Vagina (tissue), 2 donors: ENCODE results near the gene CDC14B.

ENCODE experiments used
- POLR2AphosphoS5 ChIP-seq, 2 donors: sonication (generic); formaldehyde crosslinking; IDR thresholded peaks; one replicate each; pipeline ENCODE4 v1.9.0; 2017; ENCODE audit warnings: antibody characterized with exemption in 2 of 2, mild to moderate bottlenecking in 2 of 2, low read depth in 1 of 2; ENCODE audit not compliant: insufficient read depth in 1 of 2
- TF ChIP-seq, protein P1 (sequence below), 3 experiments: fragments of 450-650 bp in 2 of 3; fragments of 200-600 bp in 1 of 3; sonication (generic) in 1 of 3; IDR thresholded peaks; one replicate each; pipeline ENCODE4 v1.5.1; 2017 to 2019; ENCODE audit warnings: antibody characterized with exemption in 3 of 3, mild to moderate bottlenecking in 2 of 3, moderate library complexity in 2 of 3

DNA sequence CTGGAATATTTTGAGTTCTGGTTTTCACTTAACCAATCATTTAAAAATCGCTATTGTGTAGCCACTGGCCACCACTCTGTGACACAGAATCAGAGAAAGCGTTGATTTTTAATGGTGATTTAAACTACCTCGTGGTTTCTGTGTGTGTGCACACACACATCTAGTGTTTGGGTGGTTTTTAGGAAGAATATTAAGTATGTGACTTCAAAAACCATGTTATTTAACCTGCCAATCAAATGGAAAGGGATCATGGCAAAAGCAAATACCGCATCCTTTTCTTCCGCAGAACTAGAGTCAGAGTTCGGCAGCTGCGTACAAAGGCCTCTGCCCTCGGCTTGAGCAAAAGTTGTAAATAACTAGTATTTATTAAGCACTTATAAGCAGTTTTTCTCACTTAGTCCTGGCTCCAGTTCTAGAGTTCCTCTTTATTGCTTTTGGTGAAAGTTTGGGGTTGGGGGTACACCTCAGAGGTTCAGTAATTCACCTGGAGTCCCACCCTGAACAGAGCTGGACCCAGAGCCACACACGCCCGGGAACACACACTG is 129.0 kb downstream of the CDC14B start:
- TF ChIP-seq, protein P1, sequence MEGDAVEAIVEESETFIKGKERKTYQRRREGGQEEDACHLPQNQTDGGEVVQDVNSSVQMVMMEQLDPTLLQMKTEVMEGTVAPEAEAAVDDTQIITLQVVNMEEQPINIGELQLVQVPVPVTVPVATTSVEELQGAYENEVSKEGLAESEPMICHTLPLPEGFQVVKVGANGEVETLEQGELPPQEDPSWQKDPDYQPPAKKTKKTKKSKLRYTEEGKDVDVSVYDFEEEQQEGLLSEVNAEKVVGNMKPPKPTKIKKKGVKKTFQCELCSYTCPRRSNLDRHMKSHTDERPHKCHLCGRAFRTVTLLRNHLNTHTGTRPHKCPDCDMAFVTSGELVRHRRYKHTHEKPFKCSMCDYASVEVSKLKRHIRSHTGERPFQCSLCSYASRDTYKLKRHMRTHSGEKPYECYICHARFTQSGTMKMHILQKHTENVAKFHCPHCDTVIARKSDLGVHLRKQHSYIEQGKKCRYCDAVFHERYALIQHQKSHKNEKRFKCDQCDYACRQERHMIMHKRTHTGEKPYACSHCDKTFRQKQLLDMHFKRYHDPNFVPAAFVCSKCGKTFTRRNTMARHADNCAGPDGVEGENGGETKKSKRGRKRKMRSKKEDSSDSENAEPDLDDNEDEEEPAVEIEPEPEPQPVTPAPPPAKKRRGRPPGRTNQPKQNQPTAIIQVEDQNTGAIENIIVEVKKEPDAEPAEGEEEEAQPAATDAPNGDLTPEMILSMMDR (IDR thresholded peaks at IDR 0.05): no peak
- TF ChIP-seq POLR2AphosphoS5 (IDR thresholded peaks at IDR 0.05; ENCODE audit: insufficient read depth in 1 of 2, low read depth in 1 of 2): no peak
